ENCODE measurements around the gene IFNA6.
"Not testable (repeated sequence)": the region's sequence is repeated elsewhere in the genome, so short reads cannot be mapped to it uniquely, and the experiment has no call there.

IFNA6 gene

DNA sequence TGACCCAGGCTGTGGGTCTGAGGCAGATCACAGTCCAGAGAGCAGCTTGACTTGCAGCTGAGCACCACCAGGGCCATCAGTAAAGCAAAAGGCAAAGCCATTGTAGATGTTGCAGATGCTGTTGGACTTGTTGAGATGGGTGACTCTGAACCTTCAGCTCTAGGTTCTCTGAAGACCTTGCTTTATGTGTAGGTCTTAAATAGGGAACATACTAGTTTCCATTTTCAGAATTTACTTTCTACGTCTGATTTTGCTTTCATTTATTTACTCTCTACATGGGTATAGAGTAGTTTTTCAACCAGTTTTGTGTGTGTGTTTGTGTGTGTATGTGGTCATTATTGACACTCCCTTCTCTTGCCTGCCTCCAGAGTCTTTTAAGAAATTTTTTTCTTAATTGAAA is at the start of gene IFNA6:
IFNA6 (minus strand) TSS at position 101 of the 400 bp plus-strand sequence; CDS start at position 101, 0 bp downstream.
- DNase-seq: no peak

DNA sequence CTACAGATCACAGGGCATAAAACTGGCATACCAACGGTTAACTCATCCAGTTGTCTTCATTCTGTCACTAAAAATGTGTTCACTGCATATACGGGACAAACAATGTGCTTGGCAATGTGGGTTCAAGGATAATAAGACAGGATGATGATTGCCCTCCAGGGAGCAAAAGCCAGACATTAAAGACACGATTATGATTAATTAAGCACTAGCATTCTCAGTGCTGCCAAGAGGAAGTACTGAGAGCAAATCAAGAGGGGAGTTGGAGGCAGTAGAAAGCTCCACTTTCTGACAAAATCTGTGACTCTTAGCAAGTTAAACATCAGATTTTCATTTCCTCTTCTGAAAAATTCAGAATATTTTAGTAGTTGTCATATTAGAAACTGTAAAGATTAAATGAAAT is 49.3 kb upstream of the IFNA6 start:
- DNase-seq: no peak

DNA sequence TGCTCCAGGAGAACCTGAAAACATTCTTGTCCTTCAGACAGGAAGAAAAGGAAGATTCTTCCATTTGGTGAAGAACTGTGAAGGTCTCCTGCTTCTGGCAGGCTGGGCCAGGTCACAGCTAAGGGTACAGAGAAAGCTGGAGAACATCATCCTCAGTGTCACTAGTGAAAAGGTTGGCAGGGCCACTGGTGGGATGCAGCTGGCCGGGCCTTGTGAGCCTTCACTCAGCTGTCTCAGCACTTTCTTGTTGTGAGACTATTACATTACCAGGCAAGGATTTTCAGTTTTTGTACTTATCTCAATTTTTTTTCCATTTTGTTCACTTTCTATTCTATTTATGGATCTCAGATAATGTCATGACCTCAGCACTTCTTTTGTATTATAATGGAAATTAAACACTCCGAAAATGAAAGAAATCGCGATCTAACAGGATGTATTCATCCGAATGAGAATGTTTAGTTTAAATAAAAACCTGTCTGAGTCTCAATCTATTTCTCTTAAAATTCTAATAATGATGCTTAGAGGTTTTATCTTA is 48.3 kb upstream of the IFNA6 start:
- DNase-seq: no peak

DNA sequence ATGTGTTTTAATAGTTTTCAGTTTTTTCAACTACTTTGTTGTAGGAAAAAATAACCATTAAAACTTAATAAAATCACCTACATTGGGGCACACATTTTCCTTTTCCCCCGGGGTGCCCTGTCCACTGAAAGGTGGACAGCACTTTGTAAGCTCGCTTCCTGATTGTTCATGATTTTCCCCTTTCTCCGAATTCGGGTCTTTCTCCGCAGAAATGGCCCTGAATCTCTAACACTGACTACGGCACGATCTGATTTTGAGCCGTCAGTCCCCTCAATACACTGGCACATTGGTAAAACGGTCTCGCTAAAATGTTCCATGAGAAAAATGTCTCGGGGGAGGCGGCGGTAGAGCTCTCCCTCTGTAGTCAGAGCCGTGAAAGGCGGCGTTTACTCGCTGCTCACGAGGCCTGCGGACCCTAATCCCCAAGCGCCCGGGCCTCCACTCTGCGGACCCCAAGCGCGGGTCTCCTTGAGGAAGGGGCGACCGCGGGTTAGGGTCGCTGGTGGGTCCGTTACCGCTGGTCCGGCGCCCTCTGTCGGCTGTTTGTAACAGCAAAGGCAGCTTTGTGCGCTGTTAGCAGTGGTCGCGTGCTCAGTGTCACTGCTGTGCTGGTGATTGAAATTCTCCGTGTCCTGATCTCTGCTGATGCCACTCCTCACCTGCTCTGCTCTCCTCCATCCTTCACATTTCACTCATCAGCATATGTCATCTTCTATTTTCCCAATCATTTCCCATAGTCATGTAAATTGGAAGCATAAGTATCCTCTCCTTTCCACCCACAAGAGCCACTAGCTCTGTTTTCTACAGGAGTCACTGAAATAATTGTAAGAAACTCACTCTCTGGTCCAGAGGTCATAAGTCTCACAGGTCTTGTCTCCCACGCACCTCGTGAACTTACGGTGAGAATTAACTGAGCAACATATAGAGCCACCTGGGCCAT is 45.4 kb upstream of the IFNA6 start:
- DNase-seq: peak; percentile 54

DNA sequence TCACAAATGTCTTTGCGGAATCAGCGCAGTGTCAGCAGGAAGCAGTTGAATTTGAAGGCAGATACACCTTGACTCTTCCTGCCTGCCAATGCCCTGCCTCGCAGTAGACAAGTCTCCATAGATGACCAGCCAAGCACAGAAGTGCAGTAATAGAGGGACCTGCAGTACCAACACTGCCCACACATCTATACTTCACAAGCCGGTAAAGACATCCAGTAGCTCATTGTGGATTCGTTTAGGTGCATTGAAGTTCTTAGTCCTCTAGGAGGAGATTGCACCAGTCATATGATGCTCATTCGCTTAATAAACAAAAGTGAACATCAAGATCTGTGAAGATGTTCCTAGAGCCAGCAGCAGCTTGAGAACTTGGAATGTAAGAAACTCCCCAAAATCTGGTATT is 41.6 kb upstream of the IFNA6 start:
- no peak for DNase-seq

DNA sequence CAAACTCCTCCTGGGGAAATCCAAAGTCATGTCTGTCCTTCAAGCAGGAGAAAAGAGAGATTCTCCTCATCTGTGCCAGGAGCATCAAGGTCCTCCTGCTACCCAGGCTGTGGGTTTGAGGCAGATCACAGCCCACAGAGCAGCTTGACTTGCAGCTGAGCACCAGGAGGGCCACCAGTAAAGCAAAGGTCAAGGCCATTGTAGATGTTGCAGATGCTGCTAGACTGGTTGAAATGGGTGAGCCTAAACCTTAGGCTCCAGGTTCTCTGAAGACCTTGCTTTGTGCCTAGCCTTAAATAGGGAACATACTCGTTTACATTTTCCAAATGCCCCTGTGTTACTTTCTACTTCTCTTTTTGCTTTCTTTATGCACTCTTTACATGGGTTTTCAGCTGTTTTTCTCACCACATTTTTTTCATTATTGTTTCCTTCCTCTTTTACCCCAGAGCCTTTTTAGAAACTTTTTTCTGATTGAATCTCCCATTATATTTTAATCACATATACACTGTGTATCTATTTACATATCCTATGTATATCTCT is 34.5 kb upstream of the IFNA6 start, which contains the start of gene IFNA2:
IFNA2 (minus strand) TSS at position 268 of the 540 bp plus-strand sequence; CDS start at position 199, 69 bp downstream.
- DNase-seq: no peak

DNA sequence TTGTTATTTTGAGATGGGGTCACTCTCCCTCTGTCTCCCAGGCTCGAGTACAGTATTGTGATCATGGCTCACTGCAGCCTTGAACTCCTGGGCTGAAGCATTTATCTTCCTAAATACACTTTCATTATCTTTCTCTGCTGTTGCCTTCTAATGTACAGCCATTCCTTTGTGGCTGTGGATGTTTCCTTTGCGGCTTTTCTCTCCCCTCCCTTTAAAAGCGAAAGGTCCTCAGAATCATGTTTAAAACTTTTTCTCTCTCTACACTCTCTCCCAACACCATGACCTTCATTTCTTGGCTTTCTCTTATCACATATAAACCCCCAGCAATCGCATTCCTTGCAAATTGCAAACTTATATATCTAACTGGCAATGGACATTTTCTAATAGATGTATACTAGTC is 32.9 kb upstream of the IFNA6 start:
- no peak for DNase-seq

DNA sequence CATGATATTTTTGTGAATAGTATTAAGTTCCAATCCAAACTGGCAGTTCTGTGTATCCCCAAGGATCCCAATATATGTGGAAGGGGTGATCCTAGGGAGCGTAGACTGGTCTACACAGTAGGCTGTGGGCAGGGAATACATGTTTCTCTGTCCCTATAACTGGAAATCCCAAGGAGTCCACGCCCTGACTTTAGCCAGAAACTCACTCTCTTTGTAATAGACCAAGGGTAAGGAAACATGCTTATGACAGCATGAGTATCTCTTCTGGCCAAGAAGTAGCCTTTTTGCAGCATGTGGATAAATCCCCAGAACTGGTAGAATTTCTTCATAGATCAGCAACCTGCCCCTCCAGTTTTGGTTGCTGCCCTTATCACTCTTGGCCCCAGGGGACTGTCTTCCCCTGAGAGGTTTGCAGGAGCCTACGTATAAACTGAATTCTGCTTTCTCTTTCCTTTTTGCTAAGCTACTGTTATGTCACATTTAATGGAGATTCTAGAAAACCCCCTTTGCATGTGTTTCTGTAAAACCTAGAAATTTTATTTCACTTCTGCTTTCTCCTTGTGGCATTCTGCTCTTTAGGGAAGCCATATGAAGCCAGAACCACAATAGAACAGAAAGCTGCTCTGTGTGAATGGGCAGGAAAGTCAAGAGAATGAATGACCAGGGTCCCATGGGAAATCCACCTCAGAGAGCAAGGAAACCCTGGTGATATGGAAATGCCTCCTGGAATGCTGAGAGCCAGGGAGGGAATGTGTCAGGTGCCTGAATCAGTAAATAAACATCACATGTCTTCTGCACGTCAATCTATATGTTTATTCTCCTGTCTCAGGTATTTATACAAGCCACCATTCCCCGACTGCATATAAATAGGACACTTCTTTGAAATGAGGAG is 31.0 kb upstream of the IFNA6 start:
- no peak for DNase-seq

DNA sequence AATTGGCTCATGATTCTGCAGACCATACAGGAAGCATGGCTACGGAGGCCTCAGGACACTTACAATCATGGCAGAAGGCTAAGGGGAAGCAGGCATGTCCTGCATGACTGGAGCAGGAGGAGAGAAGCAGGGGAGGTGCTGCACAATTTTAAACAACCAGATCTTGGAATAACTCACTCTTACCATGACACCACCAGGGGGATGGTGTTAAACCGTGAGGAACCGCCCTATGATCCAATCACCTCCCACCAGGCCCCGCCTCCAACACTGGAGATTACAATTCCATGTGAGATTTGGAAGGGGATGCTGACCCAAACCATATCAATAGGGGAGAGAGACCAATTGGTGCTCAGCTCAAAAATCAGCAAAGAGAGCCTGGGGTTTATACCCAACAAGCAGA is 20.8 kb upstream of the IFNA6 start:
- DNase-seq: not testable (repeated sequence)

DNA sequence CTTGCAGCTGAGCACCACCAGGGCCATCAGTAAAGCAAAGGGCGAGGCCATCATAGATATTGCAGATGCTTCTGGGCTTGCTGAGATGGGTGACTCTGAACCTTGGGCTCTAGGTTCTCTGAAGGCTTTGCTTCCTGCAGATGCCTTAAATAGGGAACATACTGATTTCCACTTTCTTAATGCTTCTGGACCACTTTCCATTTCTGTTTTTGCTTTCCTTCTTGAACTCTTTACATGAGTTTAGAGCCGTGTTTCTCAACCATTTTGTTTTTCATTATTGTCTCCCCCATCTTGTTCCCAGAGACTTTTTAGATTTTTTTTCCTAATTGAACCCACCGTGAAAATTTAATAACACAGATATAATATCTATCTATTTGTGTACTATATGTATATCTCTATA is 17.3 kb upstream of the IFNA6 start, which contains the start of gene IFNA13:
IFNA13 (minus strand) TSS at position 101 of the 400 bp plus-strand sequence; CDS start at position 54, 47 bp downstream.
- DNase-seq: no peak

DNA sequence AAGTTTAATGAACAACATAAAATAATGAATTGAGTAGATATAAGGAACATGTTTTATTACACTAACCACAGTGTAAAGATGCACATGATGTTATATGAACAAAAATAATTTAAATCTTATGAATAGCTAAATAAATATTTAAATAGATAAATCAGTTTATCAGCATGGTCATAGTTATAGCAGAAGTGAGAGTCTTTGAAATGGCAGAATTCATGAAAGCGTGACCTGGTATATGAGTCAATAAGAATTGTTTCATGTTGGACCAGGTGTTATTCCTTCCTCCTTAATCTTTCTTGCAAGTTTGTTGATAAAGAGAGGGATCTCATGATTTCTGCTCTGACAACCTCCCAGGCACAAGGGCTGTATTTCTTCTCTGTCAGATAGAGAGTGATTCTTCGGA is 16.5 kb upstream of the IFNA6 start:
- not testable (repeated sequence) for DNase-seq

DNA sequence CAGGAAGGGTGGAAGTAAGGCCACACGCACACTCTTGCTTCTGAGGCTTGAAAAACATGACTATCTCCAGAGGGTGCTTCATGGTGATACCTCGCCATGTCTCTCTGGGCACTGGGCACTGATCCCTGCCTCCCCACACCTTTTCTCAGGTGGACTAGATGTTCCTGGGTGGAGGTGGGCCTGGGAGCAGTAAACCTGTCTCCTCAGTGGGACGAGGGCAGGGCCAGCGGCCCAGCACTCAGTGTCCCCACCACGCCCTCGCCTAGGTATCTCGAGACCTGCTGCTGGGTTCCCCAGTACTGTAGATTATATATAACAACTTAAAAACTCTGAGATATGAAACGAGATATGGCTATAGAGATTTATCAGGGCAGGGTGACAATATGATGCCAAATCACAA is 11.6 kb upstream of the IFNA6 start:
- DNase-seq: no peak

DNA sequence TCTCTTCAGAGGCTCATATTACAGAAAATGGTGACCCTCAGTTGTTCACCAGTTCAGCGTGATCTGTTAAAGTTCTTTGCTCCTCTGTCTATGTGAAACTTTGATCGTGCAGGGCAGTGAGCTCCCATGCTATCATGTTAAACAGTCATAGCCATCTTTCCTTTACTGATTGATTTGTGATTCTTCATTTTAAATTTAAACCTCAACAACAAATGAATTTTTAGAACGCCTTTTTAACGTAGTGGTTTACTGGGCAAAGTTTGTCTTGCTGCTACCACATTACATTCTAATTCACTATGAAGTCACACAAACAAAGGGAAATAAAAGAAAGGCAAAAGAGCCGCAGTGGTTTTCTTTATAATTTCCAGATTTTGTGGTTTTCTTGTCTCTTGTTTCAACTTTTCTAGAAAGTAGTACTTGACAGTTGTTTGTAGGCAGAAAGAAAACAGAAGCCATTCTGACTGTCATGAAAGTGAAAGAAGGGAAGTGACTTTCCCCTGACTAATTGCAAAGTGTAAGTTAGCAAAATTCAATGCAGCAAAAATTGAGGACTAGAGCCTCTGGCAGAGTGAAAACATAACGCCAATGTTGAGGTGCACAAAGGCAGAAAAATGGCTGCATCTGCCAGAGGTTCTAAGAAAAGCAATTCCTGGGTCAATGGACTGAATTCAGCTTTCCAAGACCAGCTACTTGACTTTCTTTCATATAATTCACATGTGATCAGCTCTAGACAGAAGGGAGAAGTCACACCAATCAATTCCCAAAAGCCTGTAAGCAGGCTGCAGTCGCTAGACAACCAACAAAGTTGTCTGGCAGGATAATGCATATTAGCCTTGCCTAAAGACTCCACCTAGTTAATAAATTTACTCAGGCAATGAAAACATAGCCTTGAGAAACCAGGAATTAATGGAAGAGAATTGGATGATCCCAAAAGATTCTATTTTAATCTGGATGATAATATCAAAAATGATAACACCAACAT is 7.1 kb upstream of the IFNA6 start:
- no peak for DNase-seq

DNA sequence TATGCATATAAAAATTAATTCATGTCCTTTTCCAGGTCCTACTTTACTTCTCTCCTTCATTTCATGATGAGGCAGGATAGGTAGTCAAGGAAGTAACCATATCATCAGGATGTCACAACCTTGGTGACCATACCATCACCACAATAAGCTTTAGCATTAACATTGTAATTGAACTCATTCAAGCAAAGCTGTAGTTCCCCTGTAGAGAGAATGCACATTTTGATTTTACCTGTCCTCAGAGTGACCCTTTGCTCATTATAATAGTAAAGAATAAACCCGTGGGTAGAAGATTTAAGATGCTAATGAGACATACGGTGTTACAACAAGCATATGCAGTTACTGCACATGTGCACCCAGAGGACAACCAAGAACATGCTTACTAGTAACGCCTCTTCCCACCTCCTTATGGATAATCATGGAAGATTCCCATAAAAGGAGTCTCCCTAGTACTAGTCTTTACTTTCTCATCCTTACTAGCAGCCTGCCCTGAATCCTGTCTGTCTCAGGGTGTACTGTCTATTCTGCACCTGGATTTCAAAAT is 2.2 kb downstream of the IFNA6 start:
- no peak for DNase-seq

DNA sequence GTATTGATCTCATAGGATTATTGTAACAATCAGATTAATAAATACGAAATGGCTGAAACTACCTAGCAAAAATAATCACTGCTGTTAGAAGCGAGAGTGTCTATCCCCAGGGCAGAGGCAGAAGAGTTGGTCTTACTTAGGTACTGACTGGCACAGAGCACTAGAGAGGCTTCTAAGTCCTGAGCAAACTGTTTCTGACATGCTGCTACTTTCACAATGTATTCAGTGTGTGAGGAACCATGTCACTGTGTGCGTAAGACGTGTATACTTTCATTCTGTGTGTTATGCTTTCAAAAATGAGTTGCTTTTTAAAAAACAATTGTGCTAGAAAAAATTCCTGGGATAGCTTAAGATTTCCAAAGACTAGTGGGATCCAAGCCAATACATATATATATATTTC is 10.0 kb downstream of the IFNA6 start:
- no peak for DNase-seq

DNA sequence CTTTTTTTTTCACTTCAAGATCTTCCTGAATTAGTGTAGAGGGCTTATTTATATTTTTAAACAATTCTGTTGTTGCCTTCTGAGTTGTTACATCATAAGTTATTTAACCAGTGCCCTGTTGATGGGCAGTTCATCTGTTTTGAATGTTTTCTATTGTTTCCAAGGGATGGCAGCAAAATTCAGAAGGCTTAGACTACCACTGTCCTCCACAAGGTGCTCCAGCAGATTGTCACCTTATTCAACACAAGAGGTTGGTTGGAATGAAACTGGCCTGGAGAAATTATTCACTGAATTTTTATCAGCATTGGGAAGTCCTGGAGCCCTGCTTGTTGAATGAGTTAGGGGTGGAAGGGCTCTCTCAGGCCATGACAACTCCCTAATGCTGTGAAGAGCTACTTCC is 14.2 kb downstream of the IFNA6 start:
- no peak for DNase-seq

DNA sequence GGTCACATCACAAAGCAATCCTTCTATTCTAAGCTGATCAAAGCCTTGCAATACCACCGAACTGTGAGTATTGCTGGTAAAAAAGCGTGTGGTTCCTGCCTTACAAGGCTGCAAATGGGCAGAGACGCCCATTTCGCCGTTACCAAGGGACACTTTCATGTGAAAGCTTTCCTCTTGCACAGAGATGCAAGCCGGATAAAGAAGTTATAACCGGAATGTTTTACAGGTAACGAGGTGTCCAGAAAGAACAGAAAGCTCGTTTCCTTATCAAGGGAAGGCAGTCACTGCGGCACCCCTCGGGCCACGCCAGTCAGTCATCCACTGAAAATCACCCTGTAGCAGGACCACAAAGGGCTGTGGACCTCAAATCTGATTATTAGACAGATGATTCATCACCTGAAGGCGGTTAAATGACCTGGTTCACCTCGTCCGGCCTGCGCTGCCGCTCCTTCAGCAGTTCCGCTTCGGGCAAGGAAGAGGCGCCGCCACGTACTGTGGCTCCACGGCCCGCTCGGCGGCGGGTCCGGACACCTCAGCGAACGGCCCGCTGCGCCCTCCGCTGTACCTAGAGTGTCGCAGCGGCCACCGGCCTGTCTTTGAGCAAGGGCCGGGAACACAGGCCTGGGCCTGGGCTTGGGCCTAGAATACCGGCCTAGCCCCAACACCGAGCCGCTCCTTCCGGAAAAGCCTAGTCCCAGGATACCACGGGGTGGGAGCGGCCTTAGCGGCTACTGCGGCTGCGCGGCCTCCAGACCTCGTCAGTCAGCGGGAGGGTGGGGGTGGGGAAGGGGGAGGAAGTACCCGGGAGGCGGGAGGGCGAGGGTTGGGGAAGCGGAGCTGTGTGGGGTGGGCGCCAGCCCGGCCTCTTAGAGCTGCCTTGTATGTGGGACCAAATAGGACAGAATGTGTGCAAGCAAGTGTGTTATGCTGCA is 15.7 kb downstream of the IFNA6 start, which contains the start of gene KLHL9:
KLHL9 (minus strand) TSS at position 704 of the 932 bp plus-strand sequence; CDS start at position 159, 545 bp downstream.
- DNase-seq: peak; percentile 74

DNA sequence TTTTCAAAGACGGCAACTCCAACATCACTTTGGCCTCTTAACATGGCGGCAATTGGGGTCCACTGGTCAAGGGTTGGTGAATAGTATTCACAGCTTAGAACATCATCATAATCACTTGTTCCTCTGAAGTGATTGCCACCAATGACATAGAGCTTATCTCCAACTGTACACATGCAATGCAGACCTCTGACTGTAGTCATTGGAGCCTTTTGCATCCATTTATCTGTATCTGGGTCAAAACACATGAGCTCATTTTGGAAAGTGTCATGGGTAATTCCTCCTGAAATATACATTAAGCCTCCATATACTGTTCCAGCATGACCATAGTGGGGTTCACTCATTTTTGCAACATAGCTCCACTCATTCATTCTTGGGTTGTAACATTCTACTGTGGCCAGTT is 17.5 kb downstream of the IFNA6 start:
- no peak for DNase-seq

DNA sequence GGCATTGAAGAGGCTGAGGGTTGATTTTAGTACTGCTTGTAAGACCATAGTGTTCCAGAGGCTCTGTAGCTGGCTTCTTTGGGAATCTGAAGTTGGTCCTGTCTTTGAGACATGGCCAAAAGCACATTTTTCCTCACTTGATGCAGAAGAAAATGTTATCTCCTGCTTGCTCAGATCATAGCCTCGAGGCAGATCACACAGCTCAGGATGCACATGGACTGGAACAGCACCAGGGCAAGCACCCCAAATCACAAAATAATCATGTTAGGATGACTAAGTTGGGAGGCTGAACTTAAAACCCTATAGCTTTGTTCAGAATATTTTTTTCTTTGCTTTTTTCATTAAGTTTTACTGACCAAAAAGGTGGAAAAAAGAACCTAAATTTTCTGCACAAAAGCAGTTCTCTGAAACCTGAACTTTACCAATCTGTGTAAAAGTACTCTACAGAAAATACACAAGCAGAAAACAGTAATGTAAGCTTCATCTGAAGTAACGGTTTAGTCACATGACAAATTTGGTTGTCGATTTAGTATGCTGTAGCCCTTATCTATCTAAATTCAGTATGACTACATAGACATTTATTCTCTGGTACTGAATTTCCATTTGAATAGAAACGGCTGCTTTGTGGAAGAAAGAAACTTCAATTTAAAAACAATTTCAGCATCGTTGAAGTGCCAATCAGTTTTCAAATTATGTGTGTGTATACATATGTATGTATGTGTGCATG is 18.8 kb downstream of the IFNA6 start:
- DNase-seq: no peak
